Keratinocyte (primary cell): Measurements from ENCODE around the gene AFDN.

Experiments used
- EZH2 ChIP-seq: IDR thresholded peaks from one replicate; pipeline ENCODE4 v1.6.1; 2012; ENCODE audit warnings: inconsistent platforms, mild to moderate bottlenecking, low read length, moderate library complexity
- TF ChIP-seq, protein P1 (sequence below), 3 experiments: IDR thresholded peaks in 1 of 3; conservative IDR thresholded peaks in 1 of 3; optimal IDR thresholded peaks in 1 of 3; 2 replicates in 2 of 3; 3 replicates in 1 of 3; pipeline versions ENCODE3 to v1.5.1; 2011; ENCODE audit warnings: low read length in 3 of 3, mild to moderate bottlenecking in 3 of 3, moderate library complexity in 2 of 3, control low read depth in 1 of 3, inconsistent platforms in 1 of 3; ENCODE audit not compliant: insufficient read depth in 2 of 3; ENCODE audit errors: extremely low read depth in 1 of 3

DNA sequence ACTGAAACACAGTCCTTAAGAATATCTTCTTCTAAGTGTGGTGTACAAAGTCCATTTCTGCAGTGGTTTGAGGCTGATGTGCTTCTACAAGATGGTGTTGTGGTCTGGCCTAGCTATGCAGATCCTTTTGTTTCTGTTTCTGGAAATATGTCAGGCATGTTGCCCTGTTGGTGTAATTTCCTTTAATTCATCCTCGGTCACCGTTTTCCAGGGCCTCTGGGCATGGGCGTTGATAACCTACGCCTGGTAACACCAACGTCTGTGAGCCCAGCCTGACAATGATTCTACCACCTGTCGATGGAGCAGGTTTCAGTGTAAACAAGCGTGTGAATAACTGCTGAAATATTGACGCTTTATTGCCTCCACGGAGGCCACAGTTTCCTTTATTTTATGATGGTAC lies 33.3 kb upstream of the AFDN start:
- TF ChIP-seq, protein P1, sequence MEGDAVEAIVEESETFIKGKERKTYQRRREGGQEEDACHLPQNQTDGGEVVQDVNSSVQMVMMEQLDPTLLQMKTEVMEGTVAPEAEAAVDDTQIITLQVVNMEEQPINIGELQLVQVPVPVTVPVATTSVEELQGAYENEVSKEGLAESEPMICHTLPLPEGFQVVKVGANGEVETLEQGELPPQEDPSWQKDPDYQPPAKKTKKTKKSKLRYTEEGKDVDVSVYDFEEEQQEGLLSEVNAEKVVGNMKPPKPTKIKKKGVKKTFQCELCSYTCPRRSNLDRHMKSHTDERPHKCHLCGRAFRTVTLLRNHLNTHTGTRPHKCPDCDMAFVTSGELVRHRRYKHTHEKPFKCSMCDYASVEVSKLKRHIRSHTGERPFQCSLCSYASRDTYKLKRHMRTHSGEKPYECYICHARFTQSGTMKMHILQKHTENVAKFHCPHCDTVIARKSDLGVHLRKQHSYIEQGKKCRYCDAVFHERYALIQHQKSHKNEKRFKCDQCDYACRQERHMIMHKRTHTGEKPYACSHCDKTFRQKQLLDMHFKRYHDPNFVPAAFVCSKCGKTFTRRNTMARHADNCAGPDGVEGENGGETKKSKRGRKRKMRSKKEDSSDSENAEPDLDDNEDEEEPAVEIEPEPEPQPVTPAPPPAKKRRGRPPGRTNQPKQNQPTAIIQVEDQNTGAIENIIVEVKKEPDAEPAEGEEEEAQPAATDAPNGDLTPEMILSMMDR (optimal IDR thresholded peaks at IDR 0.05 in 1 of 3, IDR thresholded peaks at IDR 0.05 in 1 of 3, conservative IDR thresholded peaks at IDR 0.05 in 1 of 3; ENCODE audit: extremely low read depth in 1 of 3, insufficient read depth in 2 of 3, low read length in 3 of 3), result no peak
- TF ChIP-seq EZH2, result no peak
